GM12891 (cell line): ENCODE results near the gene CDHR5.

Source experiments
- POLR2A ChIP-seq: IDR thresholded peaks from 2 replicates; pipeline ENCODE4 v1.6.1; 2011; ENCODE audit warnings: low read depth, low read length, control low read depth
- POLR2AphosphoS5 ChIP-seq: IDR thresholded peaks from 2 replicates; pipeline ENCODE4 v1.6.1; 2011; ENCODE audit warnings: low read depth, low read length, control low read depth
- POU2F2 ChIP-seq: IDR thresholded peaks from 2 replicates; pipeline ENCODE4 v1.6.1; 2011; ENCODE audit warnings: low read depth, mild to moderate bottlenecking, control low read depth, low read length, moderate library complexity
- SPI1 ChIP-seq: IDR thresholded peaks from 2 replicates; pipeline ENCODE4 v1.6.1; 2011; ENCODE audit warnings: low read depth, low read length, control low read depth
- TAF1 ChIP-seq: IDR thresholded peaks from 2 replicates; pipeline ENCODE4 v1.6.1; 2011; ENCODE audit warnings: low read depth, low read length, control low read depth

DNA sequence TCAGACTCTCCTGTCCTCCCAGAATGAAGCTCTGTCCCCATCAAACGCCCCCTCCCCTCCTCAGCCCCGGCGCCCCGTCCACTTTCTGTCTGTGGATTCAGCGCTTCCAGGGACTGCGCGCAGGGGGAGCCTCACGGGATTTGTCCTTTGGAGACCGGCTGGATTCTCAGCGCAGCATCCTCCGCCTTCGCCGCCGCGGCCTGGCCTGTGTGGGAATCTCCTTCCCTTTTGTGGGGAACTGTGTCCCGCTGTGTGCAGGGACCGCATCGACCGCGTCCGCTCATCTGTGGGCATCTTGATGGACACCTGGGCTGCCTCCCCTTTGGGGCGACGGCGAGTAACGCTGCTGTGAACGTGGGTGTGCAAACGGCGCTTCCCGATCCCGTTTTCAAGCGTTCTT lies 3.3 kb upstream of the CDHR5 start:
- TF ChIP-seq POLR2A (no peak), TAF1 (no peak), POU2F2 (no peak), POLR2AphosphoS5 (no peak), SPI1 (no peak)
